OCI-LY1 (cell line): Measurements from ENCODE around the gene IL4I1.

ENCODE experiments used
- CTCF ChIP-seq: fragments of 200-600 bp; sonication (generic), shearing (Covaris generic); IDR thresholded peaks from 2 replicates; pipeline ENCODE4 v1.5.1; 2017; ENCODE audit warnings: mild to moderate bottlenecking, antibody characterized with exemption, low read length, moderate library complexity, mixed read lengths
- EZH2 ChIP-seq: fragments of 200-600 bp; sonication (generic), shearing (Covaris generic); IDR thresholded peaks from 2 replicates; pipeline ENCODE4 v1.8.0; 2017; ENCODE audit warnings: borderline replicate concordance, mixed run types, mild to moderate bottlenecking, antibody characterized with exemption, low read length, moderate library complexity, mixed read lengths

GRCh38 chr19:49873129-49873521, 23.6 kb downstream of the IL4I1 start:
- TF ChIP-seq CTCF, result no peak
- no peak for TF ChIP-seq EZH2
